Keratinocyte (primary cell): Measurements from ENCODE around the gene CNNM2. TPM values are rescaled to one million over a fixed set of nuclear protein-coding genes. Genes with fewer than 3 reads are reported as not detected.
"Not testable (repeated sequence)": the region's sequence is repeated elsewhere in the genome, so short reads cannot be mapped to it uniquely, and the experiment has no call there.

Experiments used
- DNase-seq: peaks from one replicate; pipeline ENCODE4 v3.0.0-alpha.2; 2011; ENCODE audit warnings: low read depth, missing footprints, low spot score
- FAIRE-seq: peaks from 2 replicates; lab custom pipeline; 2011; peaks lifted over from hg19 to GRCh38; lab: Jason Lieb, UNC
- H2AFZ ChIP-seq: 2 replicates; pipeline ENCODE4 v1.6.0; 2012; ENCODE audit warnings: low read length, control low read depth, inconsistent platforms; ENCODE audit not compliant: control insufficient read depth
- H3K27ac ChIP-seq: 2 replicates; pipeline ENCODE4 v1.5.1; 2011; ENCODE audit warnings: low read length; ENCODE audit not compliant: control insufficient read depth, insufficient read depth
- H3K27me3 ChIP-seq: 3 replicates; pipeline ENCODE4 v1.6.0; 2011; ENCODE audit warnings: low read length; ENCODE audit not compliant: control insufficient read depth, insufficient read depth; ENCODE audit errors: extremely low read depth
- H3K36me3 ChIP-seq, 2 experiments: 2 replicates in 1 of 2; 3 replicates in 1 of 2; pipeline ENCODE4 v1.5.1; 2011; ENCODE audit warnings: low read length in 2 of 2, mild to moderate bottlenecking in 1 of 2; ENCODE audit not compliant: control insufficient read depth in 2 of 2, insufficient read depth in 2 of 2; ENCODE audit errors: extremely low read depth in 1 of 2
- H3K4me1 ChIP-seq: 3 replicates; pipeline ENCODE4 v1.5.1; 2011; ENCODE audit warnings: low read length; ENCODE audit not compliant: control insufficient read depth, insufficient read depth; ENCODE audit errors: extremely low read depth
- H3K4me2 ChIP-seq: 3 replicates; pipeline ENCODE4 v1.6.0; 2011; ENCODE audit warnings: low read depth, low read length; ENCODE audit not compliant: control insufficient read depth, insufficient read depth; ENCODE audit errors: extremely low read depth
- H3K4me3 ChIP-seq, 3 experiments: fragments of 200-600 bp in 1 of 3; sonication (generic) in 1 of 3; 2 replicates in 2 of 3; 3 replicates in 1 of 3; pipeline ENCODE4 v1.5.1; 2011 to 2016; ENCODE audit warnings: low read length in 3 of 3, mild to moderate bottlenecking in 3 of 3, control low read depth in 2 of 3, inconsistent platforms in 1 of 3, low read depth in 1 of 3, mixed read lengths in 1 of 3, mixed run types in 1 of 3, moderate library complexity in 1 of 3; ENCODE audit not compliant: control insufficient read depth in 2 of 3, insufficient read depth in 2 of 3; ENCODE audit errors: extremely low read depth in 1 of 3
- H3K79me2 ChIP-seq: 2 replicates; pipeline ENCODE4 v1.6.0; 2012; ENCODE audit warnings: low read length; ENCODE audit not compliant: control insufficient read depth, insufficient read depth
- H3K9ac ChIP-seq: 3 replicates; pipeline ENCODE4 v1.6.0; 2011; ENCODE audit warnings: low read length; ENCODE audit not compliant: control insufficient read depth, insufficient read depth; ENCODE audit errors: extremely low read depth
- H3K9me1 ChIP-seq: 3 replicates; pipeline ENCODE4 v1.6.0; 2011; ENCODE audit warnings: low read length; ENCODE audit not compliant: control insufficient read depth, insufficient read depth; ENCODE audit errors: extremely low read depth
- H3K9me3 ChIP-seq: 2 replicates; pipeline ENCODE4 v1.5.1; 2012; ENCODE audit warnings: low read depth, low read length; ENCODE audit not compliant: control insufficient read depth
- H4K20me1 ChIP-seq: 3 replicates; pipeline ENCODE4 v1.6.0; 2011; ENCODE audit warnings: low read length; ENCODE audit not compliant: control insufficient read depth, insufficient read depth; ENCODE audit errors: extremely low read depth
- CTCF ChIP-seq, 3 experiments: IDR thresholded peaks in 1 of 3; conservative IDR thresholded peaks in 1 of 3; optimal IDR thresholded peaks in 1 of 3; 2 replicates in 2 of 3; 3 replicates in 1 of 3; pipeline versions ENCODE3 to v1.5.1; 2011; ENCODE audit warnings: low read length in 3 of 3, mild to moderate bottlenecking in 3 of 3, moderate library complexity in 2 of 3, control low read depth in 1 of 3, inconsistent platforms in 1 of 3; ENCODE audit not compliant: insufficient read depth in 2 of 3; ENCODE audit errors: extremely low read depth in 1 of 3
- EZH2 ChIP-seq: IDR thresholded peaks from one replicate; pipeline ENCODE4 v1.6.1; 2012; ENCODE audit warnings: inconsistent platforms, mild to moderate bottlenecking, low read length, moderate library complexity
- dilution Hi-C: fragments of 300-500 bp; cut with MboI; formaldehyde crosslinking; loops from one replicate; pipeline ENCODE4 v1.7.0; 2020; ENCODE audit warnings: low sequenced_read_pairs; ENCODE audit not compliant: extremely low pct_ligation_motif_present
- polyA plus RNA-seq, 5 experiments: library from polyadenylated mRNA; depleted of rRNA in 3 of 5; stranded (reverse) in 3 of 5; stranded (forward) in 1 of 5; unstranded in 1 of 5; fragments of >200 nt; gene quantifications; 1 replicate in 1 of 5; 2 replicates in 3 of 5; 3 replicates in 1 of 5; pipeline versions ENCODE4 v1.2.1 to v1.2.3, GENCODE V29; 2011 to 2012; ENCODE audit warnings: missing spikeins in 2 of 5, low read depth in 1 of 5, low replicate concordance in 1 of 5

CNNM2 gene
- polyA plus RNA-seq, 1 donor (not counting 4 experiments of a cell fraction or from before 2014, with no cell fraction given) = 1.5 TPM

GRCh38 chr10:102970562-102971340, 52.7 kb downstream of the CNNM2 start:
- peaks cover 7% of the 10 kb centered on the region for H3K4me1 ChIP-seq
- no peak overlapping the region for H3K4me2 ChIP-seq
- dilution Hi-C loops = no loop called here
- H3K9me1 ChIP-seq = no peaks in the 10 kb centered on the region
- H3K27ac ChIP-seq = no peak overlapping the region
- H3K27me3 ChIP-seq = no peaks in the 10 kb centered on the region
- H3K9ac ChIP-seq = no peak overlapping the region
- no peaks in the 10 kb centered on the region for H3K9me3 ChIP-seq
- no peaks in the 10 kb centered on the region for H3K36me3 ChIP-seq
- no peak overlapping the region for H2AFZ ChIP-seq
- TF ChIP-seq EZH2 (no peak), CTCF (optimal IDR thresholded peaks at IDR 0.05 in 1 of 3, IDR thresholded peaks at IDR 0.05 in 1 of 3, conservative IDR thresholded peaks at IDR 0.05 in 1 of 3; ENCODE audit: extremely low read depth in 1 of 3, insufficient read depth in 2 of 3, low read length in 3 of 3) (no peak)
- no peak for DNase-seq
- no peak overlapping the region for H3K4me3 ChIP-seq
- H4K20me1 ChIP-seq = no peaks in the 10 kb centered on the region
- FAIRE-seq = no peak
- H3K79me2 ChIP-seq = no peaks in the 10 kb centered on the region

DNA sequence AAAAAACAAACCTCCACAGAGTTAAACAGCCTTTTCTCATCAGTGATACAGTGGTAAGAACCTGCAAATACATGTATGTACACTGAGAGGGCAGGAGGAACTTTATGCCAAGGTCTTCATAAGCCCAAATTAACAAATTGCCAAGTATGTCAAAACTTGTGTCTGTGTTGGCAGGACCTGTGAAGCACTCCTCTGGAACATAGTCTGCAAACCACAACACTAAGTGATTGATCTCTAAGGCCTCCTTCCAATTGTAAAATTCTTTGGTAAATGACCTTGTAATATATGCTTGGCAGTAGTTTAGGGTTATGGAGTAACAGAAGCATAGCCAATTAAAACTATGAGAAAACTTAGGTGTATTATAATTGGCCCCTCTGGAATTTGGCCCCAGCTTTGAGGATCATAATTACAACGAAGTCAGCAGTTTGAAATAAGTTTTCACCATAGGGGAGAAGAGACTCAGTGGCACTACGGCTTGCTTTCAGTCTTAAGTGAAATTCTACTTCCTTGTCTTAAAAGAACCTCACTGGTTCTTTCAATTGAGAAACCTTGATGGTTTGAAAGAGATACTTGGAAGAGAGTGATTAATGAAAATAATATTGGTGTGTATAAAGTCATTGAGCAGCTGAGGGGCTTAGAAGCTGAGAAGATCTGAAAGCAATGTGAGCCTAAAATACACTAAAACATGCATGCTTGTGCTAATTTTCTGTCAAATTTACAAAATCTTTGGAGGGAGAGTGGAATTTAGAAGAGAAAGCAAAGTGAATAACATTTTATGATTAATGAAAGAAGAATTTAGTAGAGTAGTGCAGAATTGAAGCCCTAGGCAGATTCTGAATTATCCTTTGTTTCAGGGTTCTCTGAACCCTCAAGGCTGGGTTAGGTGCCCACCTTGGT, 57.6 kb downstream of the CNNM2 start:
- no peaks in the 10 kb centered on the region for H3K9me3 ChIP-seq
- TF ChIP-seq EZH2 (no peak), CTCF (optimal IDR thresholded peaks at IDR 0.05 in 1 of 3, IDR thresholded peaks at IDR 0.05 in 1 of 3, conservative IDR thresholded peaks at IDR 0.05 in 1 of 3; ENCODE audit: extremely low read depth in 1 of 3, insufficient read depth in 2 of 3, low read length in 3 of 3) (no peak)
- no peaks in the 10 kb centered on the region for H3K36me3 ChIP-seq
- H3K27me3 ChIP-seq = no peaks in the 10 kb centered on the region
- peak overlapping the region; percentile 39 for H3K4me2 ChIP-seq
- H3K9me1 ChIP-seq = no peaks in the 10 kb centered on the region
- no peak for FAIRE-seq
- H2AFZ ChIP-seq = no peak overlapping the region
- dilution Hi-C loops = no loop called here
- DNase-seq = no peak
- H4K20me1 ChIP-seq = no peaks in the 10 kb centered on the region
- H3K27ac ChIP-seq = no peak overlapping the region
- peaks cover 13% of the 10 kb centered on the region for H3K4me1 ChIP-seq
- H3K9ac ChIP-seq = no peak overlapping the region
- H3K79me2 ChIP-seq = no peaks in the 10 kb centered on the region
- H3K4me3 ChIP-seq = no peak overlapping the region

DNA sequence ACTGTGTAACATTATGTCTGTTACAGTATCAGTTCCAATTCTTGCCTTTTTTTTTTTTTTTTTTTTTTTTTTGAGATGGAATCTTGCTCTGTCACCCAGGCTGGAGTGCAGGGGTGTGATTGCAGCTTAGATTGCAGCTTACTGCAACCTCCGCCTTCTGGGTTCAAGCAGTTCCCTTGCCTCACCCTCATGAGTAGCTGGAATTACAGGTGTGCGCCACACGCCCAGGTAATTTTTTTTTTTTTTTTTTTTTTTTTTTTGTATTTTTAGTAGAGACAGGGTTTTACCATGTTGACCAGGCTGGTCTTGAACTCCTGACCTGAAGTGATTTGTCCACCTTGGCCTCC, 58.3 kb downstream of the CNNM2 start:
- H2AFZ ChIP-seq, H3K4me3 ChIP-seq, H3K9me3 ChIP-seq, dilution Hi-C loops, H3K36me3 ChIP-seq, H3K4me2 ChIP-seq, H3K9ac ChIP-seq, H3K27ac ChIP-seq, H3K79me2 ChIP-seq, H3K27me3 ChIP-seq, H3K9me1 ChIP-seq, H4K20me1 ChIP-seq, DNase-seq, FAIRE-seq: not testable (repeated sequence)
- H3K4me1 ChIP-seq = peaks cover 13% of the 10 kb centered on the region
